CD4-positive, alpha-beta T cell treated with Interleukin-4 for 4 hours (primary cell): Measurements from ENCODE around the gene ZNF385C.
"Not testable (repeated sequence)": the region's sequence is repeated elsewhere in the genome, so short reads cannot be mapped to it uniquely, and the experiment has no call there.

ENCODE experiments used
- DNase-seq: peaks from one replicate; pipeline ENCODE4 v3.0.0-alpha.2; 2020

The ZNF385C gene

DNA sequence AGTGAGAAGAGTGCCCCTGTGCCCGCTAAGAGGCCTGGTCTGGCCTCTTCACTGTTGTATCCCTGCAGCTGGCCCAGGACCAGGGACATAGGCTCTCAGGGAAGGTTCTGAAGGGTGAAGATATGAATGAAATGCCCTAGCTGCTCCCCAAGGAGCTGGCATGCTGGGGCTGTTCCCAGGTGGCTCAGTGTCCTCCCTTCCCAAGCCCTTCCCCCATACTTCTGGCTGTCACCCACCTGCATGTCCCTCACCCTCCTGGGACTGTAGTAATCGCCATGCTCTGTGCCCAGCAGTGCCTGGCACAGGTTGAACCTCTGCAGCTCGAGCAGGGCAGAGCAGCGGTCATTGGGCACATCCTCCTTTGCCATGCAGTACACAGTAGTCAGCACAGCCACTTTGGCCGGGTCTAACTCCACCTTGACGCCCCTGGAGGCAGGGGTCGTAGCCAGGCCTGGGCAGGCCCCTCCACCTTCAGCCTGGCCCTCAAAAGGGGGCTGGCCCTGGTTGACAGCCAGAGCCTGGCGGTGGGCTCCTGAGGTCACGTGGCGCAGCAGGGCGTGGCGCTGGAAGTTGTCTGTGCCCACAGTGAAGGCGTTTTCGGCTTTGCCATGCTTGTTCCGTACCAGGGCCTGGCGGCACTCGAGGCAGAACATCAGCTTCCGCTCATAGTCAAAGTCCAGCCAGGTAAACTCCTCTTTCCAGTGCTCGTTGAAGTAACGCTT, 55.5 kb downstream of the ZNF385C start:
- DNase-seq = no peak

GRCh38 chr17:42041619-42042018, 56.7 kb downstream of the ZNF385C start:
- no peak for DNase-seq

- DNase-seq = no peak
Observed at GRCh38 chr17:42040818-42041217, 57.5 kb downstream of the ZNF385C start.

DNA sequence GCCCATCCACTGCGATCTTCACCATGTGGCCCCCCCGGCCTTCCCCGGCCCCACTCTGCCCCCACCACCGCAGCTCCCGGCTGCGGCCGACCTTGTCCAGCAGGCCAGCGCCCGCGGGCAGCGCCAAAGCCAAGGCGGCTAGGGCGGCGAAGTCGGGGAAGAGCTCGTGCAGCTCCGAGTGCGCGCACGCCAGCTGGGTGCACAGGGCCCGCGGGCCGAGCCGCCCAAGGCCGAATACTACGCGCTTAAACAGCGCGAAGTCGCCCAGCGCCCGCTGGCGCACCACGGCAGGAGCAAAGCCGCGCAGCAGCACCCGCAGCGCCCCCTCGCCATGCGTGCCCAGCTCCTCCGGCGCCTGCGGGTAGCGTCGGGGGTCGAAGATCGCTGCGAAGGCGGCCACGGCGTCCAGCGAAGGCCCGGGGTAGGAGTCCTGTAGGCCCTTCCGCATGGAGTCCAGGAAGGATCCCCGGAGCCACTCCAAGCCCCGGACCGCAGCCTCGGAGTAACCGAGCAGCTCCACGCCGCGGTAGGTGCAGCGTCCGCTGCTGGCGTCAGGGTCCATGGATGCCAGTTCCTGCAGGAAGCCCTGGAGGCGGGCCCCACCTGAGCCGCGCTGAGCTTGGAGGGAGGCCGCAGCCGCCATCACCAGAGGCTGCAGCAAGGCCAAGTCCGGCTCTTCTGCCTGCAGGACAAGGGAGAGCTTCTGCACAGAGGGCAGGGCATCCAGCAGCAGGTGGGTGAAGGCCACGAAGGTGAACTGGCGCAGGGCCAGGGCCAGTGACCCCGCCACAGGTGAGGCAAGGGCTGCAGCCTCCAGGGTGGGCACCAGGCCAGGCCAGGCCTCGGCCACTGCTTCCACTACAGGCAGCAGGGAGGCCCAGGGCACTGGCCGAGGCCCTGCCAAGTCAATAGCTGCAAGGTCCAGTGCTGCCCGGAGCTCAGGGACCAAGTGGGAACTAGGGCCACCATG, 58.2 kb downstream of the ZNF385C start:
- no peak for DNase-seq

GRCh38 chr17:42038221-42038973, 59.9 kb downstream of the ZNF385C start:
- no peak for DNase-seq

DNA sequence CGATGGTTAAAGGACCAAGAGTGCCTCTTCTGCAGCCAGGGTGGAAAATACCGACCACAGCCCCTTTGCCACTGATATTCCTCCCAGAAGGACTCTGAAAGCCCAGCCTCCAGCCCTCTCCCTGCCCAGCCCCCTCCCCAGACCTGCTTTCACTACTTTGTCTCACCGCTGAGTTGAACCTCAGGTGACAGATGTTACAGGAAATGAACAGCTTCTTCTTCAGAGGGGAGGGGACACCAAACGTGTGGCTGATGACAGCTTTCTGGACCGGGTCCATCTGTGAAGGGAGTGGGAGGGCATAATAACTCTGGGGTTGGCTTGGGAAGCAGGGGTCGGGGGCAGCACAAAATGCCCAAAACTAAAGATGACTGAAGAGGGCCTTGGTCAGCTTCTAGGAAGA, 64.2 kb downstream of the ZNF385C start:
- no peak for DNase-seq

- no peak for DNase-seq
Observed at GRCh38 chr17:42031584-42031983, 66.7 kb downstream of the ZNF385C start.

GRCh38 chr17:42028791-42029127, 69.5 kb downstream of the ZNF385C start:
- DNase-seq = no peak

- DNase-seq = no peak
Observed at GRCh38 chr17:42027961-42028790, 70.1 kb downstream of the ZNF385C start.

GRCh38 chr17:42027590-42027889, 70.7 kb downstream of the ZNF385C start:
- DNase-seq = no peak

- no peak for DNase-seq
Observed at GRCh38 chr17:42026857-42027589, 71.2 kb downstream of the ZNF385C start.

- DNase-seq = no peak
Observed at GRCh38 chr17:42025936-42026335, 72.3 kb downstream of the ZNF385C start.

- no peak for DNase-seq
Observed at GRCh38 chr17:42025191-42025579, 73.1 kb downstream of the ZNF385C start.

DNA sequence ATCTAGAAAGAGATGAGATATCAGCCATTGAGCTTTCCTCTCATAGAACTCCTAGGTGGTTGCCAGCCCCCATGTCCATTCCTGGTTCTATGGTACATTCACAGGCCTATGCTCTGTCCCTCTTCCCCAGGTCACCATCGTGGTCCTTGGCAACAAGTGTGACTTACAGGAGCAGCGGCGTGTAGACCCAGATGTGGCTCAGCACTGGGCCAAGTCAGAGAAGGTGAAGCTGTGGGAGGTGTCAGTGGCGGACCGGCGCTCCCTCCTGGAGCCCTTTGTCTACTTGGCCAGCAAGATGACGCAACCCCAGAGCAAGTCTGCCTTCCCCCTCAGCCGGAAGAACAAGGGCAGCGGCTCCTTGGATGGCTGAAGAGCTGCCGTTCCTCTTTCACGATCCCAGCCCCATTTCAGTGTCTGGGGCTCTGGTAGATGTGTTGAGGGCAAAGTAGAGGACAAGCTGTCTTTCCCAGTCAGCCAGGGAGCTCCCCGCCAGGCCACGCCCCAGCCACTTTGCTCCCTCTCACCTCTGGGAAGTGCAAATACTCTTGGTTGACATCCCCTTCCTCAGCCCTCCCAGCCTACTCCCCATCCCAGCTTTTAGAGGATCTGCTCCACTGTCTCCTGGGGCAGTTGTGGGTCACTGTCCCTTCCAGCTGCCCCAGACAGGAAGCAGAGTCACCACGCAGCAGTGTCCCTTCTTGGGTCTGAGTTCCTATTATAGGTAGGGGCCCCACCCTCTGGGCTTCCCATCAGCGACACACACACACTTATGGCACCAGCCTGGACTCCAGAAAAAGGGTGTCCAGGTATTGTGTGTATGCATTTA, 74.5 kb downstream of the ZNF385C start:
- DNase-seq = peak; percentile 4

GRCh38 chr17:42020845-42021244, 77.4 kb downstream of the ZNF385C start:
- DNase-seq = not testable (repeated sequence)

DNA sequence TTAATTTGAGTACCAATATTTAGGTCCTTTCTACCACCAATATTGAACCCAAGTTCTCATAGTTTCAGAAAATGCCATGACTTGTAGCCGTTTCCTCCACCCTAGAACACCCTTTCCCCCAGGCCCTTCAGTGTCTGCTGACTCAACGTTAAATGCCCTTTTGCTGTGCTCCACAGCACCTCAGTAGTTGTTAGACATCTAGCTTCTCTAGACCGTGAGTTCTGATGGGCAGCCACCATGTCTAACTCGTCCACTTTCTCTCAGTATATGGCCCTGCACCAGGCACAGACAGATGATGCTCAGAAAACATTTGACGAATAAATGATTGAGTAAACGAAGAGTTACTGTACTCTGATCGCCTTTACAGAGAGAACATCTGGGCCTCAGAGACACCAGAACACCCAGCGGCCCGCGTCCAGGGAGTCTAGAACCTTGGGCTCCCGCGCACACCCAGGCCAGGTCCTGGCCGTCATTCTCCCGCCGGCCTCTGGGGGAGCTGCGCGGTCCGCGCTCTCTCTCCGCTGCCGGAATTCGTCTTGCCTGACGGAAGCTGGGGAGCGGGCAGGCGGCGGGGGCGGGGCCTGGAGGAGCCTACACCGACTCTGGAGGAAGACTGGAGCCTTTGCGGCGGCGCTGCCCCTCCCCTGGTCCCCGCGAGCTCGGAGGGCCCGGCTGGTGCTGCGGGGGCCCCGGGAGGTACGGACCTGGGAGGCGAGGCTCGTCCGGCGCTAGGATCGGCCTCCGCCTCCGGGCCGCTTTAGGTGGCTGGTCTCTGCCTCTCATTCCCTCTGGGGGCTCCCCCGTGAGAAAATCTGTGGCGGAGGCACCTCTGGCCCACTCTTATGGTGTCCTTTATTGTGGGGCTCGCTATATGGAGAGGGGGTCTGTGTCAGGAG, 78.5 kb downstream of the ZNF385C start, which contains the start of gene NKIRAS2:
TSS of gene NKIRAS2 (plus strand) at position 582 of the 896 bp plus-strand sequence. CDS start 1,488 bp downstream, outside the sequence.
- DNase-seq = peak; percentile 92

DNA sequence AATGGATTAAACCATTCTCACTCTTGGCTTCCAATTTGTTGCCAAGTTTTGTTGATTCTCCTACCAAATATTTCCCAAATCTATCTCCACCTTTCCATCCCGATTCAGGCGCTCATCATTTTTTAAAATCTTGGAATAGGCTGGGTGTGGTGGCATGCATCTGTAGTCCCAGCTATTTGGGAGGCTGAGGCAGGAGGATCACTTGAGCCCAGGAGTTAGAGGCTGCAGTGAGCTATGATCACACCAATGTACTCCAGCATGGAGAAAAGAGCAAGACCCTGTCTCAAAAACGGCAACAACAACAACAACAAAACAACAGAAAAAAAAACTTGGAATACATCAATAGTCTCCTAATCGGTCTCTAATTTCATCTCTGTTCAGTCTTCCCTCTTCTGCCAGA, 79.3 kb downstream of the ZNF385C start:
- no peak for DNase-seq

- no peak for DNase-seq
Observed at GRCh38 chr17:42018339-42018738, 79.9 kb downstream of the ZNF385C start.

- no peak for DNase-seq
Observed at GRCh38 chr17:42017866-42018200, 80.4 kb downstream of the ZNF385C start.
